Activated CD4-positive, alpha-beta T cell treated with anti-CD3 and anti-CD28 coated beads for 36 hours (primary cell): ENCODE results near the gene BRINP2. TPM values are rescaled to one million over a fixed set of nuclear protein-coding genes. Genes with fewer than 3 reads are reported as not detected.

Experiments used
- ATAC-seq: fragments of 200-7000 bp; cut with Tn5 transposase; one replicate; pipeline ENCODE4 v1.10.0; 2021; ENCODE audit warnings: mild to moderate bottlenecking, moderate library complexity
- CTCF ChIA-PET: fragments of 350-600 bp; sonication (Branson Sonifier 250); formaldehyde crosslinking; loops from one replicate; lab custom pipeline; 2021; ENCODE audit warnings: antibody characterized with exemption; lab: Charles Lee
- POLR2A ChIA-PET: fragments of 350-600 bp; sonication (Branson Sonifier 250); formaldehyde crosslinking; loops from one replicate; lab custom pipeline; 2021; ENCODE audit warnings: antibody characterized with exemption, inconsistent platforms; lab: Charles Lee
- DNase-seq: peaks from one replicate; pipeline ENCODE4 v3.0.0-alpha.2; 2020
- H3K27ac Mint-ChIP-seq: one replicate; pipeline ENCODE4 v1.8.0; 2021; ENCODE audit warnings: mixed read lengths
- H3K27me3 Mint-ChIP-seq: one replicate; pipeline ENCODE4 v1.8.0; 2021; ENCODE audit warnings: mixed read lengths
- H3K36me3 Mint-ChIP-seq: one replicate; pipeline ENCODE4 v1.8.0; 2021; ENCODE audit warnings: low read depth, mixed read lengths
- H3K4me1 Mint-ChIP-seq: one replicate; pipeline ENCODE4 v1.8.0; 2021; ENCODE audit warnings: mixed read lengths
- H3K4me3 Mint-ChIP-seq: one replicate; pipeline ENCODE4 v1.8.0; 2021; ENCODE audit warnings: mild to moderate bottlenecking, moderate library complexity, mixed read lengths
- H3K9me3 Mint-ChIP-seq: one replicate; pipeline ENCODE4 v1.8.0; 2021; ENCODE audit warnings: low read depth, mixed read lengths
- intact Hi-C, 2 experiments: fragments of 100-400 bp; cut with DNase I in 1 of 2; cut with micrococcal nuclease in 1 of 2; formaldehyde crosslinking; loops; one replicate each; pipeline versions ENCODE4 v1.14.2 to v1.15.1; 2022 to 2024; cut with DNase I, micrococcal nuclease
- total RNA-seq, 2 experiments: library from RNA; stranded (reverse); gene quantifications; one replicate each; pipeline ENCODE4 v1.2.3, GENCODE V29; 2021

BRINP2 gene
- total RNA-seq, 2 experiments from 2014 or later: not detected

- Mint-ChIP-seq H3K27ac (no peak overlapping the region), H3K9me3 (no peaks in the 10 kb centered on the region)
- CTCF ChIA-PET: interaction anchor here (0.6 kb wide), 1 partner anchor 118 kb away, joined by 4 read pairs; no protein-coding TSS in a partner anchor
Measured at GRCh38 chr1:177255411-177255810, 84.7 kb downstream of the BRINP2 start.

GRCh38 chr1:177256153-177257075, 85.7 kb downstream of the BRINP2 start:
- Mint-ChIP-seq H3K27me3 (peaks cover 3% of the 10 kb centered on the region), H3K9me3 (no peaks in the 10 kb centered on the region), H3K4me3 (no peak overlapping the region), H3K4me1 (no peaks in the 10 kb centered on the region), H3K36me3 (no peaks in the 10 kb centered on the region), H3K27ac (no peak overlapping the region)
- CTCF ChIA-PET: interaction anchor here (0.5 kb wide), 1 partner anchor 39 kb away, joined by 3 read pairs; no protein-coding TSS in a partner anchor
- POLR2A ChIA-PET: no interaction called here
- ATAC-seq (no peak), DNase-seq (peak; percentile 49)
- intact Hi-C loops: loop anchor here in 1 of 2 experiments (5.0 kb wide), 1 partner anchor 691 kb away; no protein-coding TSS in a partner anchor

More at GRCh38 chr1:177255411-177255810, 84.7 kb downstream of the BRINP2 start:
- no peak for ATAC-seq
- no peak for DNase-seq
- POLR2A ChIA-PET: no interaction called here
- no peak overlapping the region for H3K4me3 Mint-ChIP-seq
- intact Hi-C loops: loop anchor here in 1 of 2 experiments (5.0 kb wide), 1 partner anchor 692 kb away; no protein-coding TSS in a partner anchor
- H3K4me1 Mint-ChIP-seq: no peaks in the 10 kb centered on the region
- H3K27me3 Mint-ChIP-seq: peaks cover 3% of the 10 kb centered on the region
- no peaks in the 10 kb centered on the region for H3K36me3 Mint-ChIP-seq

- Mint-ChIP-seq H3K9me3 (no peaks in the 10 kb centered on the region), H3K36me3 (no peaks in the 10 kb centered on the region), H3K27ac (no peak overlapping the region), H3K27me3 (peaks cover 3% of the 10 kb centered on the region), H3K4me1 (no peaks in the 10 kb centered on the region), H3K4me3 (no peak overlapping the region)
- no peak for DNase-seq
- ChIA-PET CTCF (interaction anchor here (0.5 kb wide), 1 partner anchor 40 kb away, joined by 3 read pairs; no protein-coding TSS in a partner anchor), POLR2A (no interaction called here)
- intact Hi-C loops: loop anchor here in 1 of 2 experiments (5.0 kb wide), 1 partner anchor 690 kb away; no protein-coding TSS in a partner anchor
- no peak for ATAC-seq
Measured at GRCh38 chr1:177257128-177257527, 86.4 kb downstream of the BRINP2 start.

- H3K9me3 Mint-ChIP-seq: no peaks in the 10 kb centered on the region
- no peaks in the 10 kb centered on the region for H3K36me3 Mint-ChIP-seq
- no peak overlapping the region for H3K4me3 Mint-ChIP-seq
- no peak overlapping the region for H3K27ac Mint-ChIP-seq
- intact Hi-C loops: loop anchor here in 1 of 2 experiments (5.0 kb wide), 1 partner anchor 690 kb away; no protein-coding TSS in a partner anchor
- ChIA-PET POLR2A (no interaction called here), CTCF (no interaction called here)
- no peak for ATAC-seq
- peaks cover 3% of the 10 kb centered on the region for H3K27me3 Mint-ChIP-seq
- no peaks in the 10 kb centered on the region for H3K4me1 Mint-ChIP-seq
- no peak for DNase-seq
Measured at GRCh38 chr1:177257576-177257975, 86.8 kb downstream of the BRINP2 start.

DNA sequence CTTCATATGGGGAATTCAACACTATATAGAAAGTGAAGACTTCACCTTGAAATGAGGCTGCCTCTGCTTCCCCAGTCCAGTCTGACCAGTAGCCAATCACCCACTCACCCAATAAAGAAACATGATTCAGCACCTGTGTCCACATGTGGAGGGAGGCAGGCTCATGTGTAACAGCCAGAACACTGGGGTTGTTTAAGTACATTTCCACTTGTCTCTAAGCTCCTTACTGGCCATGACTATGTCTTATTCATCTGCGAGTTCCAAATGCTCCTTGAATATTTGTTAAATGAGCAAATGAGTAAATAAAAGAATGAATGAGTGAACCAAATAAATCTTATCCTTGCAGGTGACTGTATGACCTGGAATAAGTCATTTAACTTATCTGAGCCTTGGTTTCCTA, 100.1 kb downstream of the BRINP2 start:
- CTCF ChIA-PET: no interaction called here
- ATAC-seq (no peak), DNase-seq (no peak)
- Mint-ChIP-seq H3K36me3 (no peaks in the 10 kb centered on the region), H3K4me3 (no peak overlapping the region), H3K27me3 (no peaks in the 10 kb centered on the region), H3K27ac (no peak overlapping the region), H3K9me3 (peaks cover 2% of the 10 kb centered on the region), H3K4me1 (no peaks in the 10 kb centered on the region)
- intact Hi-C loops: no loop called here
- POLR2A ChIA-PET: no interaction called here

- Mint-ChIP-seq H3K9me3 (peaks cover 2% of the 10 kb centered on the region), H3K36me3 (no peaks in the 10 kb centered on the region), H3K4me1 (no peaks in the 10 kb centered on the region), H3K4me3 (no peak overlapping the region), H3K27ac (no peak overlapping the region), H3K27me3 (no peaks in the 10 kb centered on the region)
- intact Hi-C loops: no loop called here
- ATAC-seq (no peak), DNase-seq (no peak)
- CTCF ChIA-PET: no interaction called here
- POLR2A ChIA-PET: no interaction called here
Measured at GRCh38 chr1:177273141-177273540, 102.4 kb downstream of the BRINP2 start.

- DNase-seq: no peak
- intact Hi-C loops: no loop called here
Measured at GRCh38 chr1:177274687-177275211, 104.0 kb downstream of the BRINP2 start.

GRCh38 chr1:177275736-177276135, 105.0 kb downstream of the BRINP2 start:
- intact Hi-C loops: no loop called here
- DNase-seq: no peak
- H3K4me1 Mint-ChIP-seq: no peaks in the 10 kb centered on the region
- no peak for ATAC-seq
- H3K27me3 Mint-ChIP-seq: no peaks in the 10 kb centered on the region
- H3K4me3 Mint-ChIP-seq: no peak overlapping the region
- no peak overlapping the region for H3K27ac Mint-ChIP-seq
- no peaks in the 10 kb centered on the region for H3K36me3 Mint-ChIP-seq
- H3K9me3 Mint-ChIP-seq: peaks cover 2% of the 10 kb centered on the region
- ChIA-PET CTCF (no interaction called here), POLR2A (no interaction called here)

More at GRCh38 chr1:177274687-177275211, 104.0 kb downstream of the BRINP2 start:
- peaks cover 2% of the 10 kb centered on the region for H3K9me3 Mint-ChIP-seq
- no peak overlapping the region for H3K27ac Mint-ChIP-seq
- no peaks in the 10 kb centered on the region for H3K36me3 Mint-ChIP-seq
- no peak for ATAC-seq
- H3K27me3 Mint-ChIP-seq: no peaks in the 10 kb centered on the region
- POLR2A ChIA-PET: no interaction called here
- CTCF ChIA-PET: no interaction called here
- no peak overlapping the region for H3K4me3 Mint-ChIP-seq
- no peaks in the 10 kb centered on the region for H3K4me1 Mint-ChIP-seq

DNA sequence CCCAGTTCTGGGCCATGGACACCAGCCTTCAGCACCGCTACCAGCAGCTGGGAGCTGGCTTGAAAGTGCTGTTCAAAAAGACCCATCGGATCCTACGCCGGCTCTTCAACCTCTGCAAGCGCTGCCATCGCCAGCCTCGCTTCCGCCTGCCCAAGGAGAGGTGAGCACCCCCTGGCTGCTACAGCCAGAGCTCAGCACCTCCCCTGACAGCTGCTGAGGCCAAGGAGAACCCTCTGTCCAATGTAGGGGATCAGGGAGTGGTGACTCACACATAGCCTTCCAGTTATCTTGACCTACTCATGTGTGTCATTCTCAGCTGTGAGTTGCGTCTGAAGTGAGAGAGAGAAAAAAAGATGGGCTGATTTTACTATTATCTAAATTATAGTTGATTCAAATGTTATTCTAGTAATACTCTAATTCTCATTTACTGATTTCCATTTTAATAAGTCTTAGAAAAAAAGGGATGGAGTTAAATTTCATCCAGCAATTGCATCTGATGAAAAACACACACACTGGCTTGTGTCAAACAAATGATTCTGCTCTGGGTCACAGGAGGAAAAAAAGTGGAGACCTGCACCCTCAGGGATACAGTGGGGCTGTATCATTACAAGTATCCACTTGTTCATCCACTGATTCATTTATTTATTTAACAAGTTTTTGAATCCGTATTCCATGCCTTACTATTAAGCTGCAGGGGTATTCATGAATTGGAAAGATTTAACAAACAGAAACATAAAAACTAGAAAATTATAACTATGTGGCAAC, 108.0 kb downstream of the BRINP2 start:
- no peaks in the 10 kb centered on the region for H3K27me3 Mint-ChIP-seq
- ChIA-PET CTCF (interaction anchor here (0.7 kb wide), 1 partner anchor 257 kb away, joined by 3 read pairs; no protein-coding TSS in a partner anchor), POLR2A (no interaction called here)
- H3K4me3 Mint-ChIP-seq: no peak overlapping the region
- intact Hi-C loops: no loop called here
- DNase-seq (no peak), ATAC-seq (no peak)
- H3K36me3 Mint-ChIP-seq: no peaks in the 10 kb centered on the region
- peaks cover 2% of the 10 kb centered on the region for H3K9me3 Mint-ChIP-seq
- no peaks in the 10 kb centered on the region for H3K4me1 Mint-ChIP-seq
- H3K27ac Mint-ChIP-seq: no peak overlapping the region

GRCh38 chr1:177281901-177282300, 111.1 kb downstream of the BRINP2 start:
- ATAC-seq (no peak), DNase-seq (no peak)
- intact Hi-C loops: no loop called here
- no peaks in the 10 kb centered on the region for H3K36me3 Mint-ChIP-seq
- ChIA-PET POLR2A (no interaction called here), CTCF (no interaction called here)
- no peaks in the 10 kb centered on the region for H3K4me1 Mint-ChIP-seq
- peaks cover 2% of the 10 kb centered on the region for H3K9me3 Mint-ChIP-seq
- no peak overlapping the region for H3K4me3 Mint-ChIP-seq
- no peaks in the 10 kb centered on the region for H3K27me3 Mint-ChIP-seq
- H3K27ac Mint-ChIP-seq: no peak overlapping the region

GRCh38 chr1:177282976-177283375, 112.2 kb downstream of the BRINP2 start:
- ChIA-PET POLR2A (no interaction called here), CTCF (no interaction called here)
- Mint-ChIP-seq H3K4me1 (no peaks in the 10 kb centered on the region), H3K27ac (no peak overlapping the region), H3K9me3 (peaks cover 2% of the 10 kb centered on the region), H3K27me3 (no peaks in the 10 kb centered on the region), H3K36me3 (no peaks in the 10 kb centered on the region), H3K4me3 (no peak overlapping the region)
- no peak for ATAC-seq
- intact Hi-C loops: no loop called here
- no peak for DNase-seq
